ENCODE data around the gene TFCP2.

DNA sequence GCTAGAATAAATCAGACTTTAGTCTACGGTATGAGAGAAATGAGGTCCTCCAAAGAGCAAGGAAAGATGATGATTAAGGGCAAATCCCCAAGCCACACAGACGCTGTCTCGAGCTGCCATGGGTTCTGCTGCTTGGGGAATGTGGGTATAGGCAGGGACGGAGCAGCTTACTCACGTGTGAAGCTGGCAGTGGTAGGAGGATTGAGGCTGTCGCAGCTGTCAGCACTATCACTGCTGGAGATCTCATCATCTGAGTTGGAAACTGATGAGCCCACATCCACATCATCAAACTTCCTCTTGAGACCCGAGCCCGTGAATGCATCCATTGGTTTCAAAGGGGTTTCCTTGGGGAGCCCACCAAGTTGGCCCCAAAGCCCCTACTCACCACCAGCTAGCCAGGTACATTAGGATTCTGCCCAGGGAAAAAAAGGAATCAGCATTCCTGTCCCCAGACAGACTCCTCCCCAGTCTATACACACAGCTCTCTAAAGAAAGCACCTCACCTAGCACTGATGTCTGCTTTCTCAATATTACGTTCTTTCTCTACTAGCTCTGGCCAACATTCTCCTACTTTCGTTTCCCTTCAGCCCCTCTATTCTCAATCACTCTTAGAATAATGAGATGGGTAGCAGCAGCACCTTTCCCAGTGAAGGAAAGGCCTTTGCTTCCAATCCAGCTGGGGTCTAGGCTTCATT, 96.6 kb downstream of the TFCP2 start:
- TF ChIP-seq POLR2A (IDR thresholded peaks at IDR 0.05; ENCODE audit: low read depth, low read length) = no peak
- no peak for TF ChIP-seq POLR2AphosphoS5 (IDR thresholded peaks at IDR 0.05; ENCODE audit: low read depth, low read length)
- TF ChIP-seq SPI1 (IDR thresholded peaks at IDR 0.05; ENCODE audit: low read depth, low read length) = no peak
- TF ChIP-seq TAF1 (IDR thresholded peaks at IDR 0.05; ENCODE audit: low read depth, low read length) = no peak
- no peak for TF ChIP-seq POU2F2 (IDR thresholded peaks at IDR 0.05; ENCODE audit: low read depth, low read length)
- no peak for TF ChIP-seq PAX5 (IDR thresholded peaks at IDR 0.05; ENCODE audit: insufficient read depth, low read length, severe bottlenecking)
